Activated T-cell treated with anti-CD3 and anti-CD28 coated beads, Interleukin-2, amount 50 U/mL, for 24 hours (primary cell): ENCODE measurements around the gene PDP2.

Experiments
- DNase-seq: peaks from one replicate; pipeline ENCODE4 v3.0.0-alpha.2; 2020
- H3K27ac Mint-ChIP-seq: 2 replicates; pipeline ENCODE4 v1.8.0; 2020; ENCODE audit warnings: mild to moderate bottlenecking, mixed read lengths
- H3K27me3 Mint-ChIP-seq: 2 replicates; pipeline ENCODE4 v1.8.0; 2020; ENCODE audit warnings: mixed read lengths
- H3K36me3 Mint-ChIP-seq: 2 replicates; pipeline ENCODE4 v1.8.0; 2020; ENCODE audit warnings: low read depth, mixed read lengths
- H3K4me1 Mint-ChIP-seq: 2 replicates; pipeline ENCODE4 v1.8.0; 2020; ENCODE audit warnings: low read depth, mixed read lengths
- H3K4me3 Mint-ChIP-seq: 2 replicates; pipeline ENCODE4 v1.8.0; 2020; ENCODE audit warnings: mild to moderate bottlenecking, moderate library complexity, mixed read lengths
- H3K9me3 Mint-ChIP-seq: 2 replicates; pipeline ENCODE4 v1.8.0; 2020; ENCODE audit warnings: mixed read lengths

Gene PDP2

DNA sequence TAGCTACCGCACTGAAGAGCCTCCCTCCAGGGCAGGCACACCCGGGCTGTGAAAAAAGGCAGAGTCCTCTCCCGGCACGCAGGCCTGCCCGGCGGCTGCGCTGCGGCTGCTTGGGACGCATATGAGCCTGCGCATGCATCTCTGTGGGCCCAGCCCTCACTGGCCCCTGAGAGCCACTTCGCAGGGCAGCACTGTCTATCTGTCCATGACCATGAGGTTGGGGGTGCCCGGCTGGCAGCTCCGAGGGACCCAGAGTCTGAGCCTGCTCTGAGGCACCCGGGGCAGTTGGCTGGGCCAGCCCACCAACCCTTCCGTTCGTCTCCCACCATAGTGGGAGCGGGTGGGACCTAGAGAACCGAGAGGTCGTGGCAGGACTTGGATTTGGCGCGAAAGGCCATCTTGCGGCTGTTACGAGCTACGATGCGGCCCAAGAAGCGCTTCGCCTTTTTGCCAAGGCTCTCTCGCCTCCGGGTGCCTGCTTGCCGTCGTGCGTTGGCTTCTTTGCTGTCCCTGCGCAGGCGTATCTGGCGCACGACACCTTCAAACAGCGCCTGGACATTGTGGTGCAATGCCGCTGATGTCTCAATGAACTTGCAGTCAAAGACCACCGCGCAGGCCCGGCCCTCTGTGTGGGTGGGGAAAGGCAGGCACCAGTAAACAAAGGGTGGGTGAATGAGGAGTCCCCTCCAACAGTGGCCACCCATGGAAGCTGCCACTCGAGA lies 41.6 kb downstream of the PDP2 start:
- no peaks in the 10 kb centered on the region for H3K36me3 Mint-ChIP-seq
- peaks cover 9% of the 10 kb centered on the region for H3K4me1 Mint-ChIP-seq
- no peak overlapping the region for H3K4me3 Mint-ChIP-seq
- peaks cover 55% of the 10 kb centered on the region for H3K27me3 Mint-ChIP-seq
- DNase-seq = no peak
- no peak overlapping the region for H3K27ac Mint-ChIP-seq
- no peaks in the 10 kb centered on the region for H3K9me3 Mint-ChIP-seq

DNA sequence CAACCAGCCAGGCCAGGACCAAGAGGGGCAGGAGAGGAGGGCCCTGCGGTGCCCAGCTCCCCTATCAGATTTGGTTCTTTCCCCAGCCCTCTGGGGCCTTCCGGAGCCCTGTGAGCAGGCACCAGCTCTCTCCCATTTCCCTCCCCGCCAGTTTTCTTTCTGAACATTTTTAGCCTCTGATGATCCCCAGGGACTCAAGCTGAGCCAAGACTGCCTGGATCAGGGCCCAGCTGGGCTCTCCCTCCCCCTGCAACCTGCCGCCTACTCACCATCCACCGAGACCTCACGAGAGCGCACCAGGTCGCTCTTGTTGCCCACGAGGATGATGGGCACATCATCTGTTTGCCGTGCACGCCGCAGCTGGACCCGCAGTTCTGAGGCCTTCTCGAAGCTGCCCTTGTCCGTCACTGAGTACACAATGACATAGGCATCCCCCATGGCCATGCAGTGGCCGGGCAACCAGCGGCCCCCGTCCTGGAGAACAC lies 43.0 kb downstream of the PDP2 start:
- Mint-ChIP-seq H3K9me3 (no peaks in the 10 kb centered on the region), H3K27me3 (peaks cover 55% of the 10 kb centered on the region), H3K27ac (no peak overlapping the region), H3K36me3 (no peaks in the 10 kb centered on the region), H3K4me3 (no peak overlapping the region), H3K4me1 (peaks cover 11% of the 10 kb centered on the region)
- DNase-seq = no peak

DNA sequence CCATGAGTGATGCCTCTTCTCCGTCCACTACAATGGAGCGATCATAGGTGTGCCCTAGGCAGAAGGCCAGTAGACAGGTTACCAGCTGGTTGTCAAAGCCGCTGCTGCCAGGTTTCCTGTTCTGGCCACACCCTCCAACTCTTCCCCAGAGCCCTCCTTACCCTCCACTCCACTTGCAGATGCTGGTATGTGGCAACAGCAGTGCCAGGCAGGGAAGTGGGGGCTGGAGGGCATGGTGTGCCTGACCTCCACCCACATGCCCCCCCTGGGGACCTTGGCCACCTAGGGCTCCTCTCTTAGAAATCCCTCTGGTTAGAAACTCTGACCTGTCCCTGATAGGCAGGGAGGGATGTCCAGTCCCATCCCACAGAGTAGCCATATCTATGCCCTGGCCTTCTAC lies 43.6 kb downstream of the PDP2 start:
- Mint-ChIP-seq H3K4me1 (peaks cover 16% of the 10 kb centered on the region), H3K36me3 (no peaks in the 10 kb centered on the region), H3K4me3 (no peak overlapping the region), H3K27ac (no peak overlapping the region), H3K27me3 (peaks cover 55% of the 10 kb centered on the region), H3K9me3 (no peaks in the 10 kb centered on the region)
- DNase-seq = no peak

GRCh38 chr16:66924527-66925321 lies 44.4 kb downstream of the PDP2 start:
- H3K9me3 Mint-ChIP-seq = no peaks in the 10 kb centered on the region
- peaks cover 17% of the 10 kb centered on the region for H3K4me1 Mint-ChIP-seq
- H3K27me3 Mint-ChIP-seq = peaks cover 50% of the 10 kb centered on the region
- no peak overlapping the region for H3K27ac Mint-ChIP-seq
- H3K36me3 Mint-ChIP-seq = peaks cover 3% of the 10 kb centered on the region
- peak overlapping the region; percentile 51 for H3K4me3 Mint-ChIP-seq
- peak; percentile 70 for DNase-seq

DNA sequence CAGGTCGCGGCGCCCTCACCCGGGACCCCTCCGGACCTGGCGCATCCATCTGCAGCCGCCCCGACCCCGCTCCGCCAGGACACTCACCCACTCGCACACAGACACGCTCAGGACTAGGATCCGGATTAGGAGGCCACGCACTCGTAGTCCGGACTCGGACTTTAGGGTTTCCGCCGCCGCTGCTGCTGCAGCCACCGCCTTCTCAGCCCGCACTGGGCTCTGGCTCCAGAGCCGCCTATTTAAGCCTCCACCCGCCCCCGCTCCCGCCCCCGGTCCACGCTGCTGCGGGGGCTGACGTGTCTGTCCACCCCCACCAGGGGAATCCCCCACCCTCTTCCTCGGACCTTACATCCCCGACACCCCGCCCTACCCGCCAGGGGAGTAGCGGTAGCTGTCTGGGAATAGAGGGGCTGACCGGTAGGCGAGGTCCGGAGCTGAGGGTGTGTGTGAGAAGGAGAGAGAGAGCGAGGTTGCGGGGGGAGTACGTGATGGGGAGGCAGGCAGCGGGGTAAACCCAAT lies 45.1 kb downstream of the PDP2 start, which contains the start of gene RRAD:
TSS of gene RRAD (minus strand) at position 214 of the 519 bp plus-strand sequence. CDS start 356 bp downstream, outside the sequence.
- Mint-ChIP-seq H3K27me3 (peaks cover 50% of the 10 kb centered on the region), H3K9me3 (no peaks in the 10 kb centered on the region), H3K36me3 (peaks cover 8% of the 10 kb centered on the region), H3K4me3 (peak within 1 kb of the TSS; percentile 51), H3K27ac (no peak within 1 kb of the TSS), H3K4me1 (peaks cover 17% of the 10 kb centered on the region)
- no peak for DNase-seq

DNA sequence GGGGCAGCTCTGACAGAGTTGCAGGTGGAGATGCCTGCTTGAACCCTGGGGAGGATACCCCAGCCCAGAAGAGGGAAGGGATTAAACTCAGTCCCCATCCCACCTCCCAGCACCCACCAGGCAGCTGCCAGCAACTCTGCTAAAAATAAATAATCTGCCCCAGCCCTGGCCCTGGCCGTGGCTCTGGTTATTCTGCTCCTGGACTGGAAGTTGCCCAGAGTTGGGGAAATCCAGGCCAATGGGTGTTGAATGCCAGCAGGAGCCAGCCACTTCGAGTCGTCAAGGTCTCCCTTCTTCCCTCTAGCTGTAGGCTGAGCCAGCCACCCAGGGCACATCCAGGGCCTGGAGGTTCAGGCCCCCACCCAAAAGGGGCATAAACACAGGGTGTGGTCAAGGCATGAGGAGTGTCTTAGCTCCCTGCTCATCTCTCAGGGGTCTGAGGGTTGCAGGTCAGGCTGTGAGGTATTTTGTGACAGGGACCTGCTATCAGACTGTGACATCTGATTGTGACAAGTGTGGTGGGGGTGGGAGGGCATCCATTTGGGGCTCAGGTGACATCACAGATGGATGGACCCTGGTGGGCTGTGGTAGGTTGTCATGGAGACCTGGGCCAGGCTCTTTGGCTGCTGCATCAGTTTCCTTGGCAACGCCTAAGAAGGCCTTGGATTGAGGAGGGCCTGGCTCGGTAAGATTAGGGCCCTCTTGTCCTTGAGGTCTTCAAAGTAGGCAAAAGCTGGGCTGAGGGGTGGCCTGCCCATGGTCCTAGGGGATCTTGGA lies 46.0 kb downstream of the PDP2 start:
- Mint-ChIP-seq H3K27ac (no peak overlapping the region), H3K9me3 (no peaks in the 10 kb centered on the region), H3K36me3 (peaks cover 13% of the 10 kb centered on the region), H3K4me1 (peaks cover 17% of the 10 kb centered on the region), H3K27me3 (peaks cover 42% of the 10 kb centered on the region), H3K4me3 (peak overlapping the region; percentile 51)
- DNase-seq = no peak

- H3K27ac Mint-ChIP-seq = no peak overlapping the region
- peaks cover 20% of the 10 kb centered on the region for H3K36me3 Mint-ChIP-seq
- no peaks in the 10 kb centered on the region for H3K9me3 Mint-ChIP-seq
- H3K27me3 Mint-ChIP-seq = peaks cover 40% of the 10 kb centered on the region
- no peak overlapping the region for H3K4me3 Mint-ChIP-seq
- H3K4me1 Mint-ChIP-seq = peaks cover 21% of the 10 kb centered on the region
- DNase-seq = no peak
These were observed 46.7 kb downstream of the PDP2 start for GRCh38 chr16:66926961-66927436.

DNA sequence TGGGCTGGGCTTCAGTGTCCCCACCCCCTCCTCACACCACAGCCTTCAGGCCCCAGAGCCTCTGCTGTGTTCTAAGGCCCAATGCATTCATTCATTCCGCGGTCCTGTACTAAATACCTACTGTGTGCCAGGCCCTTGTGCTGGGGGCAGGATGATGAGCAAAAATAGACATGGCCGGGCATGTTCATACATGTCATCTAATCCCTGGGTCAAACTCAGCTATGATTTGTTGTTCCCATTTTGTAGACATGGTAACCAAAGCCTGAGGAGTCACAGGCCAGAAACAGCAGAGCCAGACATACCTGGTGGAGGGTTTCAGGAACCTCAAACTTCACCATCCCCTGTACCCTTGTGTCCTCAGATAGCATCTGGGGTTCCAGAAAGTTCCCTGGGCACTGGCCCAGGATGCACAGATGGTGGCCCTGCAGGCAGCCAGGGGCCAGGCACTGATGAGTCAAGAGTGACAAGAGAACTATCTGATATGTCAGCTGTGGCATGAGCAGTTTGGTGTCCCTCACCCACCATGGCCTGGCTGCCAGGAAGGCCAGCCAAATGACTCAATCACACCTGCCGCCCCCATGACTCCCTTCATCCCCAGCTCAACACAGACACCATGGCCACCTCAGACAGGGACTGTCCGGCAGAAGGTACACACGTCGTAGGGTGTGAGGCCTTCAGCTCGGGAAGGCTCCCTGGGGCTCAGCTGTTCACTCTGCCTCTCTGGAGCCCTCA lies 47.8 kb downstream of the PDP2 start:
- H3K36me3 Mint-ChIP-seq = peaks cover 31% of the 10 kb centered on the region
- peak overlapping the region; percentile 37 for H3K27ac Mint-ChIP-seq
- H3K9me3 Mint-ChIP-seq = no peaks in the 10 kb centered on the region
- peaks cover 32% of the 10 kb centered on the region for H3K27me3 Mint-ChIP-seq
- DNase-seq = no peak
- no peak overlapping the region for H3K4me3 Mint-ChIP-seq
- peaks cover 31% of the 10 kb centered on the region for H3K4me1 Mint-ChIP-seq

DNA sequence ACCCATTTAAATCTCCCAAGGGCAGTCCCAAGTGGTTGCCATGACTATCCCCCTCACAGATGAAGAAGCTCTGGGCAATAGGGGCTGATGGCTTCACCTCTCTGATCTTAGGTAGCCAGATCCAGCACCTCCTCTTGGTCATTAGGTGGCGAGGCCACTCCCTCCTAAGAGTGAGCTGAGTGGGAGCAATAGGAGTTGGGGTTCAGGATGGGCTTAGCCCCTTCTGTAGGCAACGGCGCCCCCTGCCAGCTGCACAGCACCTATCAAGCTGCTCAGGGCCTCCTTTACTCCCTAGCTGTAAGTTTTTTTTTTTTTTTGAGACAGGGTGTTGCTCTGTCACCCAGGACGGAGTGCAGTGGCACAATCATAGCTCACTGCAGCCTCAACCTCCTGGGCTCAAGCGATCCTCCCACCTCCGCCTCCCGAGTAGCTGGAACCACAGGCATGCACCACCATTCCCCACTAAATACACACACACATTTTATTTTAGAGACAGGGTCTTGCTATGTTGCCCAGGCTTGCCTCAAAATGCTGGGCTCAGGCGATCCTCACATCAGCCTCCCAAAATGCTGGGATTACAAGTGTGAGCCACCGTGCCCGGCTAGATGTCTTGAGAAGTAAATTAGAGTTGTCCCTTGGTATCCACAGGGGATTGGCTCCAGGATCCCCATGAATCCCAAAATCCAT lies 48.5 kb downstream of the PDP2 start:
- no peak overlapping the region for H3K27ac Mint-ChIP-seq
- DNase-seq = peak; percentile 46

GRCh38 chr16:66930189-66930588 lies 49.9 kb downstream of the PDP2 start:
- H3K27ac Mint-ChIP-seq = no peak overlapping the region
- H3K27me3 Mint-ChIP-seq = peaks cover 15% of the 10 kb centered on the region
- DNase-seq = no peak
- peaks cover 51% of the 10 kb centered on the region for H3K36me3 Mint-ChIP-seq
- no peak overlapping the region for H3K4me3 Mint-ChIP-seq
- no peaks in the 10 kb centered on the region for H3K9me3 Mint-ChIP-seq
- H3K4me1 Mint-ChIP-seq = peaks cover 40% of the 10 kb centered on the region

More for the DNA sequence above, 48.5 kb downstream of the PDP2 start:
- Mint-ChIP-seq H3K27me3 (peaks cover 25% of the 10 kb centered on the region), H3K9me3 (no peaks in the 10 kb centered on the region), H3K4me1 (peaks cover 39% of the 10 kb centered on the region), H3K4me3 (no peak overlapping the region), H3K36me3 (peaks cover 38% of the 10 kb centered on the region)

DNA sequence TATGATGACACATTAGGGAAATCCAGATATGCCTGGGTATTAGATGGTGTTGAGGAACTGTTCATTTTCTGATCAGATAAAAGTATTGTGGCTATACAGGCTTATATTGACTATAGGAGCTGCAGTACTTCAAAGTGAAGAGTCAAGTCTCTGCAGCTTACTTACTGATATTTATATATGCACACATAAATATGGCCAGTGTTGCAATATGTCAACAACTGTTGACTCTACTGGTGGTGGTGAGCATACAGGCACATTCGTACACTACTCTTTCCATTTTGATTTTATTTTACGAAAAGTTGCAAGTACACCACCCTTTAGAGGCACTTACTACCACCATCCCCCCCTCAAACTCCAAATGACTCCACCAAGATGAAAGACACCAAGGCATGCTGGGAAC lies 51.4 kb downstream of the PDP2 start:
- H3K27ac Mint-ChIP-seq = peak overlapping the region; percentile 99

GRCh38 chr16:66932076-66932475 lies 51.8 kb downstream of the PDP2 start:
- no peak for DNase-seq
- Mint-ChIP-seq H3K4me3 (peak overlapping the region; percentile 99), H3K27ac (peak overlapping the region; percentile 99), H3K36me3 (peaks cover 66% of the 10 kb centered on the region), H3K4me1 (peaks cover 51% of the 10 kb centered on the region), H3K9me3 (no peaks in the 10 kb centered on the region), H3K27me3 (no peaks in the 10 kb centered on the region)

More for the DNA sequence above, 51.4 kb downstream of the PDP2 start:
- Mint-ChIP-seq H3K36me3 (peaks cover 62% of the 10 kb centered on the region), H3K4me1 (peaks cover 48% of the 10 kb centered on the region), H3K4me3 (no peak overlapping the region), H3K9me3 (no peaks in the 10 kb centered on the region), H3K27me3 (peaks cover under 1% of the 10 kb centered on the region)
- no peak for DNase-seq

DNA sequence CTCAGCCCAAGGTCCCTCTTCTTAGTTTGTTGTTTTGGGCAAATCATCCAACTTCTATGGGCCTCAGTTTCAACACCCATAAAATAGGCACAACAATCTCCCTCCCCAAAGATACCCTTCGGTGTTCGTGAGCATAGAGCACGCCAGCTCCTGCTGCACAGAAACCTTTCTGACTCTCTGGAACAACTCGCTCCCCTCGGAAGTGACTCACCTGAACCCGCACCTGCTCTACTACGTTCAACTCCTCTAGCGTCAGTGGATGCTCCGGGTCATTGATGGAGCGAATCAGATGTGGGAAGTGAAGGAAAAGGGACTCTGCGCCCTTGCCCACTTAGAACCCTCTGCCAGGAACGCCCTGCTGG lies 53.4 kb downstream of the PDP2 start:
- no peak for DNase-seq
- peak overlapping the region; percentile 99 for H3K27ac Mint-ChIP-seq
- no peaks in the 10 kb centered on the region for H3K9me3 Mint-ChIP-seq
- H3K4me1 Mint-ChIP-seq = peaks cover 51% of the 10 kb centered on the region
- H3K4me3 Mint-ChIP-seq = peak overlapping the region; percentile 99
- peaks cover 82% of the 10 kb centered on the region for H3K36me3 Mint-ChIP-seq
- H3K27me3 Mint-ChIP-seq = no peaks in the 10 kb centered on the region
